GM12891 (cell line): Measurements from ENCODE around the gene PYCARD.

Experiments used
- POLR2A ChIP-seq: IDR thresholded peaks from 2 replicates; pipeline ENCODE4 v1.6.1; 2011; ENCODE audit warnings: low read depth, low read length, control low read depth
- POLR2AphosphoS5 ChIP-seq: IDR thresholded peaks from 2 replicates; pipeline ENCODE4 v1.6.1; 2011; ENCODE audit warnings: low read depth, low read length, control low read depth
- TAF1 ChIP-seq: IDR thresholded peaks from 2 replicates; pipeline ENCODE4 v1.6.1; 2011; ENCODE audit warnings: low read depth, low read length, control low read depth

DNA sequence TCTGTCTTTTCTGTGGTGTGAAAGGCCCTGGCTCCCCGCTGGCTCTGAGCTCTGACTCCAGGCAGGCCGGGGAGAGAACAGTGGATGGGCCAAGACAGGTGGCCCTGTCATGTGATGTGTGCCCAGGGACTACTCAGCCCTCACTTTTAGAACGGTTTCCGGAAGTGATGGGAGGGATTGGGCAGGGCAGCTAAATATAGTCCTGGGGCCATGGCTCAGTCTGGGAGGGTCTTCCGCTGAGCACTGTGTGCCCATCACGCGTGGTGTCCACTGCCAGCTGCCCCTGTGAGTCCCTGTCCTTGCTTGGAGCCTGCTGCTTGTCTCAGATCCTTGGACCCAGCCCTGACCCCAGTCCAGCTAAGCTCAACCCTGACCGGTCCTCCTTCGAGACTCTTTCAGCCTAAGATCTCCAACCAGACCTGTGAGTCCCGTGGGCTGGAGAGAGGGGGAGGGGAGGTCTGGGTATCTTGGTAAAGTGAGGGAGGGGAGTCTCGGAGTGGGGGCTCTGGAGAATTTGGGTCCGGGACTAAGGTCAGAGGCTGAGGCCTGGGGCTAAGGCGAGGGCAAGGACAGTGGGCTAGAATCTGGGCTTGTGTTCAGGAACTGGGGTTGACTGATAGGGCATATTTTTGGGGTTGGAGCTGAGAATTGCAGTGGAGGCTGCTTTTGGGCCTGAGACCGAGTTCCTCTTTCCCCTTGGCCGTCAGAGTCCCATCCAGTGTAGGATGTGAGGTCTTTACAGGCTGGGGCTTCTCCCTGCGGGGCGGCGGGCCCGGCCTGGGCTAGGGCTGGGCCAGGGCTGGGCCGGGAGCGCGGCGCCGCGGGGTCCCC, 11.5 kb upstream of the PYCARD start, which contains the start of gene TRIM72:
- no peak for TF ChIP-seq TAF1
- TF ChIP-seq POLR2AphosphoS5, result no peak
- TF ChIP-seq POLR2A, result no peak
